TTC549 (cell line): ENCODE data around the gene PARP14.
"Not testable (repeated sequence)": the region's sequence is repeated elsewhere in the genome, so short reads cannot be mapped to it uniquely, and the experiment has no call there.

ENCODE experiments used
- FAIRE-seq: peaks from 2 replicates; lab custom pipeline; 2012; peaks lifted over from hg19 to GRCh38; lab: Jason Lieb, UNC

PARP14 gene

GRCh38 chr3:122680475-122681283, at the start of gene PARP14:
Gene PARP14 (plus strand): TSS chr3:122680839. CDS start chr3:122680884, 45 bp downstream.
- no peak for FAIRE-seq

GRCh38 chr3:122635789-122636188, 44.9 kb upstream of the PARP14 start:
- no peak for FAIRE-seq

GRCh38 chr3:122636697-122637096, 43.9 kb upstream of the PARP14 start:
- FAIRE-seq = no peak

GRCh38 chr3:122640437-122640999, 40.1 kb upstream of the PARP14 start:
- no peak for FAIRE-seq

GRCh38 chr3:122642935-122643334, 37.7 kb upstream of the PARP14 start:
- no peak for FAIRE-seq

- FAIRE-seq = no peak
These were observed 34.3 kb upstream of the PARP14 start for GRCh38 chr3:122646146-122646988.

GRCh38 chr3:122651233-122651907, 29.3 kb upstream of the PARP14 start:
- FAIRE-seq = not testable (repeated sequence)

- not testable (repeated sequence) for FAIRE-seq
These were observed 28.7 kb upstream of the PARP14 start for GRCh38 chr3:122651962-122652361.

- FAIRE-seq = not testable (repeated sequence)
These were observed 22.3 kb upstream of the PARP14 start for GRCh38 chr3:122658336-122658735.

GRCh38 chr3:122660297-122660974, 20.2 kb upstream of the PARP14 start:
- FAIRE-seq = no peak

- FAIRE-seq = no peak
These were observed 19.0 kb upstream of the PARP14 start for GRCh38 chr3:122661633-122662032.

GRCh38 chr3:122662505-122662904, 18.1 kb upstream of the PARP14 start:
- FAIRE-seq = no peak

GRCh38 chr3:122665226-122665786, 15.3 kb upstream of the PARP14 start:
- no peak for FAIRE-seq

GRCh38 chr3:122665881-122666280, 14.8 kb upstream of the PARP14 start:
- no peak for FAIRE-seq

- FAIRE-seq = no peak
These were observed 11.5 kb upstream of the PARP14 start for GRCh38 chr3:122668930-122669730.

GRCh38 chr3:122671553-122671952, 9.1 kb upstream of the PARP14 start:
- no peak for FAIRE-seq

GRCh38 chr3:122674339-122674738, 6.3 kb upstream of the PARP14 start:
- no peak for FAIRE-seq

GRCh38 chr3:122676759-122677158, 3.9 kb upstream of the PARP14 start:
- FAIRE-seq = no peak

GRCh38 chr3:122677216-122677615, 3.4 kb upstream of the PARP14 start:
- FAIRE-seq = no peak

GRCh38 chr3:122678506-122678905, 2.1 kb upstream of the PARP14 start:
- no peak for FAIRE-seq
